H9 (cell line): Measurements from ENCODE around the gene AP2A2. TPM values are rescaled to one million over a fixed set of nuclear protein-coding genes. Genes with fewer than 3 reads are reported as not detected.

Experiments used
- DNase-seq: peaks from one replicate; pipeline ENCODE4 v3.0.0-alpha.2; 2017
- H2AFZ ChIP-seq: one replicate; pipeline ENCODE4 v1.6.1; 2013; ENCODE audit warnings: mild to moderate bottlenecking, low read length, control low read depth, moderate library complexity
- H2AK5ac ChIP-seq: 2 replicates; pipeline ENCODE4 v1.6.1; 2013; ENCODE audit warnings: low read length, control low read depth, mixed read lengths; ENCODE audit not compliant: insufficient read length
- H2BK120ac ChIP-seq: one replicate; pipeline ENCODE4 v1.6.1; 2013; ENCODE audit warnings: low read depth, mild to moderate bottlenecking, low read length, control low read depth, inconsistent platforms; ENCODE audit not compliant: poor library complexity, severe bottlenecking
- H2BK12ac ChIP-seq: 2 replicates; pipeline ENCODE4 v1.6.1; 2013; ENCODE audit warnings: low read length, control low read depth, mixed read lengths, low read depth; ENCODE audit not compliant: insufficient read length
- H2BK15ac ChIP-seq: 2 replicates; pipeline ENCODE4 v1.6.1; 2013; ENCODE audit warnings: low read depth, low read length, control low read depth
- H2BK20ac ChIP-seq: one replicate; pipeline ENCODE4 v1.6.1; 2013; ENCODE audit warnings: low read depth, mild to moderate bottlenecking, low read length, control low read depth, inconsistent platforms; ENCODE audit not compliant: poor library complexity, severe bottlenecking
- H2BK5ac ChIP-seq: 2 replicates; pipeline ENCODE4 v1.6.1; 2013; ENCODE audit warnings: low read length, control low read depth, mixed read lengths; ENCODE audit not compliant: insufficient read length
- H3K14ac ChIP-seq: 2 replicates; pipeline ENCODE4 v1.6.1; 2013; ENCODE audit warnings: low read length, control low read depth; ENCODE audit not compliant: insufficient read depth
- H3K18ac ChIP-seq: 2 replicates; pipeline ENCODE4 v1.6.1; 2013; ENCODE audit warnings: low read depth, mild to moderate bottlenecking, mixed read lengths, low read length, control low read depth; ENCODE audit not compliant: insufficient read length
- H3K23ac ChIP-seq: 2 replicates; pipeline ENCODE4 v1.6.1; 2013; ENCODE audit warnings: low read length, control low read depth, mixed read lengths, low read depth; ENCODE audit not compliant: insufficient read length
- H3K23me2 ChIP-seq: 2 replicates; pipeline ENCODE4 v1.6.1; 2013; ENCODE audit warnings: low read depth, mild to moderate bottlenecking, mixed read lengths, low read length, control low read depth; ENCODE audit not compliant: insufficient read length, poor library complexity, severe bottlenecking
- H3K27ac ChIP-seq: 2 replicates; pipeline ENCODE4 v1.5.1; 2013; ENCODE audit warnings: low read length, control low read depth, mixed read lengths, low read depth; ENCODE audit not compliant: insufficient read length
- H3K27me3 ChIP-seq: 2 replicates; pipeline ENCODE4 v1.6.1; 2013; ENCODE audit warnings: low read length, control low read depth, inconsistent platforms; ENCODE audit not compliant: insufficient read depth
- H3K4ac ChIP-seq: 2 replicates; pipeline ENCODE4 v1.6.1; 2013; ENCODE audit warnings: low read depth, mild to moderate bottlenecking, control low read depth, inconsistent platforms, low read length, moderate library complexity
- H3K4me1 ChIP-seq: 2 replicates; pipeline ENCODE4 v1.6.1; 2013; ENCODE audit warnings: low read length, control low read depth, inconsistent platforms; ENCODE audit not compliant: insufficient read depth
- H3K4me2 ChIP-seq: 2 replicates; pipeline ENCODE4 v1.6.1; 2013; ENCODE audit warnings: low read length, control low read depth, mixed read lengths; ENCODE audit not compliant: insufficient read length, insufficient read depth
- H3K56ac ChIP-seq: 2 replicates; pipeline ENCODE4 v1.6.1; 2013; ENCODE audit warnings: low read depth, mild to moderate bottlenecking, mixed read lengths, low read length, control low read depth; ENCODE audit not compliant: insufficient read length
- H3K79me1 ChIP-seq: 2 replicates; pipeline ENCODE4 v1.6.1; 2013; ENCODE audit warnings: low read depth, mild to moderate bottlenecking, moderate library complexity, low read length, control low read depth, inconsistent platforms; ENCODE audit not compliant: insufficient read depth, poor library complexity, severe bottlenecking
- H3K79me2 ChIP-seq: 2 replicates; pipeline ENCODE4 v1.6.1; 2013; ENCODE audit warnings: low read length, control low read depth, inconsistent platforms; ENCODE audit not compliant: insufficient read depth
- H3K9ac ChIP-seq: 2 replicates; pipeline ENCODE4 v1.6.1; 2013; ENCODE audit warnings: low read length, control low read depth, mixed read lengths; ENCODE audit not compliant: insufficient read length; ENCODE audit errors: extremely low read depth
- H3K9me3 ChIP-seq: one replicate; pipeline ENCODE4 v1.6.1; 2013; ENCODE audit warnings: low read depth, low read length, inconsistent platforms; ENCODE audit not compliant: control insufficient read depth
- H3T11ph ChIP-seq: one replicate; pipeline ENCODE4 v1.6.1; 2013; ENCODE audit warnings: mild to moderate bottlenecking, low read length, control low read depth, inconsistent platforms
- H4K20me1 ChIP-seq: one replicate; pipeline ENCODE4 v1.6.1; 2013; ENCODE audit not compliant: control insufficient read depth, insufficient read length, insufficient read depth
- H4K5ac ChIP-seq: 2 replicates; pipeline ENCODE4 v1.6.1; 2013; ENCODE audit warnings: low read depth, mild to moderate bottlenecking, mixed read lengths, low read length, control low read depth; ENCODE audit not compliant: insufficient read length
- H4K8ac ChIP-seq: replicated peaks from 2 replicates; pipeline ENCODE4 v1.6.1; 2013; ENCODE audit warnings: low read length, control low read depth, mixed read lengths, low read depth; ENCODE audit not compliant: insufficient read length
- H4K91ac ChIP-seq: 2 replicates; pipeline ENCODE4 v1.6.1; 2013; ENCODE audit warnings: low read depth, mild to moderate bottlenecking, moderate library complexity, mixed read lengths, low read length, control low read depth; ENCODE audit not compliant: insufficient read length
- H3K27ac Mint-ChIP-seq, 3 experiments: 2 replicates in 2 of 3; 3 replicates in 1 of 3; pipeline ENCODE4 v1.8.0; 2020 to 2021; ENCODE audit warnings: mixed read lengths in 3 of 3, mild to moderate bottlenecking in 1 of 3, moderate library complexity in 1 of 3
- H3K27me3 Mint-ChIP-seq: 2 replicates; pipeline ENCODE4 v1.8.0; 2021; ENCODE audit warnings: low read depth, mild to moderate bottlenecking, moderate library complexity, mixed read lengths
- H3K36me3 Mint-ChIP-seq, 3 experiments: 2 replicates in 2 of 3; 3 replicates in 1 of 3; pipeline ENCODE4 v1.8.0; 2020 to 2021; ENCODE audit warnings: low read depth in 3 of 3, mixed read lengths in 3 of 3; ENCODE audit not compliant: insufficient read depth in 1 of 3
- H3K4me1 Mint-ChIP-seq, 2 experiments: 2 replicates each; pipeline ENCODE4 v1.8.0; 2020; ENCODE audit warnings: mixed read lengths in 2 of 2
- H3K4me3 Mint-ChIP-seq, 2 experiments: 2 replicates in 1 of 2; 3 replicates in 1 of 2; pipeline ENCODE4 v1.8.0; 2020 to 2021; ENCODE audit warnings: mild to moderate bottlenecking in 2 of 2, mixed read lengths in 2 of 2, moderate library complexity in 1 of 2
- H3K9me3 Mint-ChIP-seq, 2 experiments: 2 replicates in 1 of 2; 3 replicates in 1 of 2; pipeline ENCODE4 v1.8.0; 2020; ENCODE audit warnings: mild to moderate bottlenecking in 2 of 2, mixed read lengths in 2 of 2, moderate library complexity in 1 of 2
- CTCF ChIP-seq: fragments of 200-600 bp; sonication (generic); conservative IDR thresholded peaks from 3 replicates; pipeline ENCODE4 v1.8.0; 2021; ENCODE audit warnings: antibody characterized with exemption, mild to moderate bottlenecking
- WGBS: extraction: QIAGEN DNeasy Blood & Tissue Kit; methylation state at CpG from one replicate; pipeline ENCODE4 v1.1.7; 2013; ENCODE audit warnings: missing lambda C conversion rate, low lambda C conversion rate, mixed read lengths; ENCODE audit not compliant: insufficient read length; ENCODE audit errors: extremely low coverage; 5-methylcytosine and 5-hydroxymethylcytosine counted together
- total RNA-seq: library from RNA; stranded (reverse); gene quantifications from 2 replicates; pipeline ENCODE4 v1.2.1, GENCODE V29; 2021

Gene AP2A2
- total RNA-seq, 1 experiment from 2014 or later = 53.7 TPM

GRCh38 chr11:1040428-1041148, 114.9 kb downstream of the AP2A2 start:
- H3K9ac ChIP-seq = no peak overlapping the region
- WGBS = no CpG with 5 or more reads among the region's 16 CpGs
- no peaks in the 10 kb centered on the region for H3K79me1 ChIP-seq
- H3T11ph ChIP-seq = no peak overlapping the region
- no peak overlapping the region for H2BK12ac ChIP-seq
- H3K23me2 ChIP-seq = no peaks in the 10 kb centered on the region
- no peak overlapping the region for H2AK5ac ChIP-seq
- no peak for TF ChIP-seq CTCF
- Mint-ChIP-seq H3K27ac (peak overlapping the region in 2 of 3 experiments; percentile 49 to 62; a peak in 1 of 7 replicates), H3K36me3 (no peaks in the 10 kb centered on the region; a peak in 1 of 7 replicates), H3K4me1 (no peaks in the 10 kb centered on the region), H3K9me3 (no peaks in the 10 kb centered on the region; a peak in 1 of 5 replicates), H3K4me3 (no peak overlapping the region), H3K27me3 (peaks cover 8% of the 10 kb centered on the region)
- H3K14ac ChIP-seq = peak overlapping the region; percentile 21; the same call in 1 of the 2 replicates
- H4K8ac ChIP-seq = no peak overlapping the region
- no peak overlapping the region for H2BK120ac ChIP-seq
- H4K20me1 ChIP-seq = no peaks in the 10 kb centered on the region
- no peak overlapping the region for H2BK5ac ChIP-seq
- no peak overlapping the region for H4K91ac ChIP-seq
- no peak overlapping the region for H3K56ac ChIP-seq
- H3K23ac ChIP-seq = no peak overlapping the region
- H3K4ac ChIP-seq = no peak overlapping the region
- H2AFZ ChIP-seq = no peak overlapping the region
- no peak overlapping the region for H3K18ac ChIP-seq
- H4K5ac ChIP-seq = no peak overlapping the region
- no peaks in the 10 kb centered on the region for H3K79me2 ChIP-seq
- no peak overlapping the region for H2BK20ac ChIP-seq
- no peak for DNase-seq
- no peak overlapping the region for H3K27ac ChIP-seq
- H2BK15ac ChIP-seq = no peak overlapping the region; the same call in 1 of the 2 replicates
- no peaks in the 10 kb centered on the region for H3K4me1 ChIP-seq
- no peaks in the 10 kb centered on the region for H3K27me3 ChIP-seq
- no peak overlapping the region for H3K4me2 ChIP-seq
- H3K9me3 ChIP-seq = no peaks in the 10 kb centered on the region
